ENCODE results near the gene PDE4D. TPM values are rescaled to one million over a fixed set of nuclear protein-coding genes. Genes with fewer than 3 reads are reported as not detected.

PDE4D gene
- total RNA-seq, 1 donor from 2014 or later, result 39.2 TPM

- H3K27me3 ChIP-seq (ENCODE audit: control insufficient read depth, insufficient read depth, low read length), result no peaks in the 10 kb centered on the region
- TF ChIP-seq CTCF (IDR thresholded peaks at IDR 0.05; ENCODE audit: insufficient read depth, low read length, poor library complexity, severe bottlenecking), result no peak
Measured at GRCh38 chr5:59231221-59231931, 662.1 kb downstream of the PDE4D start.

GRCh38 chr5:59222687-59223511 is 670.6 kb downstream of the PDE4D start:
- H3K36me3 ChIP-seq (ENCODE audit: control insufficient read depth, insufficient read depth, low read length), result no peaks in the 10 kb centered on the region
- H3K27me3 ChIP-seq (ENCODE audit: control insufficient read depth, insufficient read depth, low read length), result no peaks in the 10 kb centered on the region
- TF ChIP-seq CTCF (IDR thresholded peaks at IDR 0.05; ENCODE audit: insufficient read depth, low read length, poor library complexity, severe bottlenecking), result no peak
- DNase-seq (ENCODE audit: low read depth), result no peak
- H3K4me3 ChIP-seq (ENCODE audit: low read depth, low read length), result no peak overlapping the region

More at GRCh38 chr5:59231221-59231931, 662.1 kb downstream of the PDE4D start:
- no peaks in the 10 kb centered on the region for H3K36me3 ChIP-seq (ENCODE audit: control insufficient read depth, insufficient read depth, low read length)
- H3K4me3 ChIP-seq (ENCODE audit: low read depth, low read length), result no peak overlapping the region
- no peak for DNase-seq (ENCODE audit: low read depth)

GRCh38 chr5:59221769-59222168 is 671.8 kb downstream of the PDE4D start:
- DNase-seq (ENCODE audit: low read depth), result no peak
- Histone ChIP-seq H3K4me3 (ENCODE audit: low read depth, low read length) (no peak overlapping the region), H3K36me3 (ENCODE audit: control insufficient read depth, insufficient read depth, low read length) (no peaks in the 10 kb centered on the region), H3K27me3 (ENCODE audit: control insufficient read depth, insufficient read depth, low read length) (no peaks in the 10 kb centered on the region)
- TF ChIP-seq CTCF (IDR thresholded peaks at IDR 0.05; ENCODE audit: insufficient read depth, low read length, poor library complexity, severe bottlenecking), result no peak

- H3K27me3 ChIP-seq (ENCODE audit: control insufficient read depth, insufficient read depth, low read length), result no peaks in the 10 kb centered on the region
- no peak overlapping the region for H3K4me3 ChIP-seq (ENCODE audit: low read depth, low read length)
- no peak for DNase-seq (ENCODE audit: low read depth)
- peak; percentile 17 for TF ChIP-seq CTCF (IDR thresholded peaks at IDR 0.05; ENCODE audit: insufficient read depth, low read length, poor library complexity, severe bottlenecking)
- H3K36me3 ChIP-seq (ENCODE audit: control insufficient read depth, insufficient read depth, low read length), result no peaks in the 10 kb centered on the region
Measured at GRCh38 chr5:59218424-59219045, 675.0 kb downstream of the PDE4D start.

GRCh38 chr5:59216841-59217240 is 676.7 kb downstream of the PDE4D start:
- no peak overlapping the region for H3K4me3 ChIP-seq (ENCODE audit: low read depth, low read length)
- H3K36me3 ChIP-seq (ENCODE audit: control insufficient read depth, insufficient read depth, low read length), result no peaks in the 10 kb centered on the region
- no peak for TF ChIP-seq CTCF (IDR thresholded peaks at IDR 0.05; ENCODE audit: insufficient read depth, low read length, poor library complexity, severe bottlenecking)
- no peak for DNase-seq (ENCODE audit: low read depth)
- no peaks in the 10 kb centered on the region for H3K27me3 ChIP-seq (ENCODE audit: control insufficient read depth, insufficient read depth, low read length)

All from kidney epithelial cell (primary cell).